HCT116 (cell line): Measurements from ENCODE around the gene ZC3HAV1. TPM values are rescaled to one million over a fixed set of nuclear protein-coding genes. Genes with fewer than 3 reads are reported as not detected.

Experiments
- ATAC-seq: fragments of 200-7000 bp; cut with Tn5 transposase; 2 replicates; pipeline ENCODE4 v1.9.1; 2020; ENCODE audit warnings: mild to moderate bottlenecking, moderate library complexity
- BruUV-seq: library from RNA; stranded (reverse); fragments of 400-500 nt; replicated peaks from 2 replicates; lab custom pipeline; 2021; lab: Mats Ljungman, UMichigan
- CTCF ChIA-PET: fragments of 300-600 bp; sonication (Branson Sonifier 250); formaldehyde crosslinking; loops from one replicate; lab custom pipeline; 2021; ENCODE audit warnings: antibody characterized with exemption; lab: Charles Lee
- POLR2A ChIA-PET: fragments of 300-600, 350-600 bp; sonication (Branson Sonifier 250); formaldehyde crosslinking; loops from one replicate; lab custom pipeline; 2021; ENCODE audit warnings: antibody characterized with exemption; lab: Charles Lee
- RAD21 ChIA-PET, 2 experiments: fragments of 300-600 bp; sonication (Branson Sonifier 250); formaldehyde crosslinking; loops; one replicate each; lab custom pipeline; 2023; ENCODE audit warnings: low total read pairs in 2 of 2; ENCODE audit not compliant: uncharacterized antibody in 2 of 2, unreplicated experiment in 2 of 2, low non-redundant PET in 1 of 2; lab: Charles Lee
- DNase-seq: peaks from one replicate; pipeline ENCODE4 v3.0.0-alpha.2; 2010; ENCODE audit warnings: low read depth, low spot score
- H2AFZ ChIP-seq: fragments of 200-600 bp; shearing (Covaris generic), sonication (generic); 2 replicates; pipeline ENCODE4 v1.6.1; 2017; ENCODE audit warnings: low read depth, mixed run types, mixed read lengths, antibody characterized with exemption, low read length; ENCODE audit not compliant: poor library complexity, severe bottlenecking
- H3K27ac ChIP-seq: 2 replicates; pipeline ENCODE4 v1.5.1; 2012; ENCODE audit warnings: low read depth, low read length
- H3K27me3 ChIP-seq: fragments of 200-600 bp; sonication (generic); 2 replicates; pipeline ENCODE4 v1.6.1; 2016; ENCODE audit warnings: mixed run types, low read length, mixed read lengths; ENCODE audit not compliant: insufficient read depth
- H3K36me3 ChIP-seq, 2 experiments: fragments of 200-500 bp in 1 of 2; fragments of 200-600 bp in 1 of 2; sonication (Bioruptor generic) in 1 of 2; sonication (generic) in 1 of 2; 2 replicates each; pipeline versions ENCODE4 v1.5.1 to v1.6.1; 2014 to 2016; ENCODE audit warnings: low read length in 2 of 2, inconsistent platforms in 1 of 2, mixed read lengths in 1 of 2, mixed run types in 1 of 2; ENCODE audit not compliant: insufficient read depth in 2 of 2, control insufficient read depth in 1 of 2
- H3K4me1 ChIP-seq, 2 experiments: fragments of 200-600 bp in 1 of 2; sonication (generic) in 1 of 2; 2 replicates each; pipeline versions ENCODE4 v1.5.1 to v1.6.1; 2012 to 2017; ENCODE audit warnings: low read length in 2 of 2, inconsistent platforms in 1 of 2, mild to moderate bottlenecking in 1 of 2, mixed read lengths in 1 of 2, mixed run types in 1 of 2, moderate library complexity in 1 of 2; ENCODE audit not compliant: insufficient read depth in 2 of 2, control insufficient read depth in 1 of 2
- H3K4me2 ChIP-seq: fragments of 200-600 bp; sonication (generic); 2 replicates; pipeline ENCODE4 v1.6.1; 2017; ENCODE audit warnings: mixed run types, low read length, mixed read lengths
- H3K4me3 ChIP-seq, 2 experiments: fragments of 200-600 bp in 1 of 2; sonication (generic) in 1 of 2; replicated peaks in 1 of 2; 2 replicates each; pipeline ENCODE4 v1.5.1; 2011 to 2016; ENCODE audit warnings: low read length in 2 of 2, control low read depth in 1 of 2, low read depth in 1 of 2, mild to moderate bottlenecking in 1 of 2, mixed read lengths in 1 of 2, mixed run types in 1 of 2
- H3K79me2 ChIP-seq: fragments of 200-600 bp; sonication (generic); 2 replicates; pipeline ENCODE4 v1.6.1; 2017; ENCODE audit warnings: mild to moderate bottlenecking, mixed run types, low read length, moderate library complexity, mixed read lengths; ENCODE audit not compliant: insufficient read depth
- H3K9ac ChIP-seq: fragments of 200-600 bp; sonication (generic); 2 replicates; pipeline ENCODE4 v1.6.1; 2016; ENCODE audit warnings: low read length, mixed read lengths
- H3K9me2 ChIP-seq: fragments of 200-600 bp; sonication (generic), shearing (Covaris generic); 2 replicates; pipeline ENCODE4 v1.6.1; 2017; ENCODE audit warnings: mixed run types, mild to moderate bottlenecking, moderate library complexity; ENCODE audit not compliant: insufficient read depth
- H3K9me3 ChIP-seq, 2 experiments: fragments of 200-500 bp in 1 of 2; fragments of 200-600 bp in 1 of 2; sonication (Bioruptor generic) in 1 of 2; sonication (generic) in 1 of 2; 2 replicates each; pipeline ENCODE4 v1.6.1; 2014 to 2017; ENCODE audit warnings: low read length in 2 of 2, mixed read lengths in 2 of 2, inconsistent platforms in 1 of 2, low read depth in 1 of 2, mild to moderate bottlenecking in 1 of 2, mixed run types in 1 of 2, moderate library complexity in 1 of 2; ENCODE audit not compliant: control insufficient read depth in 1 of 2, insufficient read depth in 1 of 2
- H4K20me1 ChIP-seq: fragments of 200-600 bp; sonication (generic), shearing (Covaris generic); 2 replicates; pipeline ENCODE4 v1.6.1; 2017; ENCODE audit warnings: mixed run types, mild to moderate bottlenecking, moderate library complexity; ENCODE audit not compliant: insufficient read depth
- CBX3 ChIP-seq: IDR thresholded peaks from 2 replicates; pipeline ENCODE4 v1.6.1; 2012; ENCODE audit warnings: low read depth
- CEBPB ChIP-seq: IDR thresholded peaks from 2 replicates; pipeline ENCODE4 v1.6.1; 2012; ENCODE audit warnings: low read depth
- TCF7L2 ChIP-seq: IDR thresholded peaks from 2 replicates; pipeline ENCODE4 v1.7.0; 2011; ENCODE audit warnings: borderline replicate concordance, inconsistent platforms; ENCODE audit not compliant: insufficient read depth, insufficient read length; ENCODE audit errors: extremely low read depth
- ZNF274 ChIP-seq: fragments of 200-500 bp; sonication (Bioruptor generic); IDR thresholded peaks from 2 replicates; pipeline ENCODE4 v1.6.1; 2014; ENCODE audit warnings: mild to moderate bottlenecking, low read depth, low read length, inconsistent platforms
- intact Hi-C: fragments of 100-400 bp; cut with micrococcal nuclease; formaldehyde crosslinking; loops from 2 replicates; pipeline ENCODE4 v1.10.0; 2022
- total RNA-seq: library from RNA; stranded (reverse); gene quantifications from one replicate; pipeline ENCODE4 v1.2.1, GENCODE V29; 2021; ENCODE audit not compliant: unreplicated experiment
- TF ChIP-seq, protein P1 (sequence below): IDR thresholded peaks from 2 replicates; pipeline ENCODE4 v1.6.1; 2012; ENCODE audit warnings: low read depth

ZC3HAV1 gene
- total RNA-seq, 1 experiment from 2014 or later: 23.7 TPM

- no peaks in the 10 kb centered on the region for H3K9me3 ChIP-seq
- H2AFZ ChIP-seq: no peak overlapping the region
- H3K79me2 ChIP-seq: peaks cover 29% of the 10 kb centered on the region
- no peaks in the 10 kb centered on the region for H4K20me1 ChIP-seq
- DNase-seq (no peak), ATAC-seq (no peak)
- intact Hi-C loops: no loop called here
- ChIA-PET CTCF (no interaction called here), POLR2A (no interaction called here), RAD21 (no interaction called here)
- H3K4me3 ChIP-seq: no peak overlapping the region
- no peaks in the 10 kb centered on the region for H3K9me2 ChIP-seq
- no peak overlapping the region for H3K27ac ChIP-seq
- H3K4me1 ChIP-seq: peaks cover 5 to 21% of the 10 kb centered on the region in 2 experiments; a peak in 3 of 4 replicates
- BruUV-seq: no TSS peak
- no peak overlapping the region for H3K4me2 ChIP-seq
- TF ChIP-seq, protein P1, sequence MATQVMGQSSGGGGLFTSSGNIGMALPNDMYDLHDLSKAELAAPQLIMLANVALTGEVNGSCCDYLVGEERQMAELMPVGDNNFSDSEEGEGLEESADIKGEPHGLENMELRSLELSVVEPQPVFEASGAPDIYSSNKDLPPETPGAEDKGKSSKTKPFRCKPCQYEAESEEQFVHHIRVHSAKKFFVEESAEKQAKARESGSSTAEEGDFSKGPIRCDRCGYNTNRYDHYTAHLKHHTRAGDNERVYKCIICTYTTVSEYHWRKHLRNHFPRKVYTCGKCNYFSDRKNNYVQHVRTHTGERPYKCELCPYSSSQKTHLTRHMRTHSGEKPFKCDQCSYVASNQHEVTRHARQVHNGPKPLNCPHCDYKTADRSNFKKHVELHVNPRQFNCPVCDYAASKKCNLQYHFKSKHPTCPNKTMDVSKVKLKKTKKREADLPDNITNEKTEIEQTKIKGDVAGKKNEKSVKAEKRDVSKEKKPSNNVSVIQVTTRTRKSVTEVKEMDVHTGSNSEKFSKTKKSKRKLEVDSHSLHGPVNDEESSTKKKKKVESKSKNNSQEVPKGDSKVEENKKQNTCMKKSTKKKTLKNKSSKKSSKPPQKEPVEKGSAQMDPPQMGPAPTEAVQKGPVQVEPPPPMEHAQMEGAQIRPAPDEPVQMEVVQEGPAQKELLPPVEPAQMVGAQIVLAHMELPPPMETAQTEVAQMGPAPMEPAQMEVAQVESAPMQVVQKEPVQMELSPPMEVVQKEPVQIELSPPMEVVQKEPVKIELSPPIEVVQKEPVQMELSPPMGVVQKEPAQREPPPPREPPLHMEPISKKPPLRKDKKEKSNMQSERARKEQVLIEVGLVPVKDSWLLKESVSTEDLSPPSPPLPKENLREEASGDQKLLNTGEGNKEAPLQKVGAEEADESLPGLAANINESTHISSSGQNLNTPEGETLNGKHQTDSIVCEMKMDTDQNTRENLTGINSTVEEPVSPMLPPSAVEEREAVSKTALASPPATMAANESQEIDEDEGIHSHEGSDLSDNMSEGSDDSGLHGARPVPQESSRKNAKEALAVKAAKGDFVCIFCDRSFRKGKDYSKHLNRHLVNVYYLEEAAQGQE: no peak
- no peak for TF ChIP-seq CBX3
- H3K27me3 ChIP-seq: no peaks in the 10 kb centered on the region
- no peak overlapping the region for H3K9ac ChIP-seq
- H3K36me3 ChIP-seq: no peaks in the 10 kb centered on the region
Observed at GRCh38 chr7:139111147-139111546, 1.6 kb upstream of the ZC3HAV1 start.

- Histone ChIP-seq H3K36me3 (no peaks in the 10 kb centered on the region), H3K27me3 (no peaks in the 10 kb centered on the region)
- BruUV-seq: no TSS peak
- ATAC-seq: no peak
- TF ChIP-seq ZNF274 (no peak), TCF7L2 (no peak), CBX3 (no peak), CEBPB (no peak)
- TF ChIP-seq, protein P1: no peak
- TF ChIP-seq, all 23 proteins: peak for 0
- Histone ChIP-seq H3K4me3 (peak overlapping the region; percentile 88 to 96), H3K9me3 (no peaks in the 10 kb centered on the region), H3K4me2 (peak overlapping the region; percentile 80), H3K4me1 (peaks cover 5 to 21% of the 10 kb centered on the region in 2 experiments; a peak in 3 of 4 replicates), H4K20me1 (no peaks in the 10 kb centered on the region), H3K9me2 (no peaks in the 10 kb centered on the region), H3K9ac (peak overlapping the region; percentile 86), H3K27ac (peak overlapping the region; percentile 92), H3K79me2 (peaks cover 41% of the 10 kb centered on the region), H2AFZ (peak overlapping the region; percentile 86)
- intact Hi-C loops: loop anchor here (10.0 kb wide), 2 partner anchors 125 to 235 kb away; partner anchors contain the start of genes FMC1 and UBN2
- no peak for DNase-seq
- ChIA-PET RAD21 (no interaction called here), POLR2A (no interaction called here), CTCF (no interaction called here)
Observed at GRCh38 chr7:139109983-139110411, 477 bp upstream of the ZC3HAV1 start.
